ENCODE measurements around the gene P4HTM. TPM values are rescaled to one million over a fixed set of nuclear protein-coding genes. Genes with fewer than 3 reads are reported as not detected.

P4HTM gene
- total and polyA plus RNA-seq, 2 of the 8 experiments (the other 6 are each of a cell fraction or from before 2014, with no cell fraction given) = 19.1 to 25.4 TPM

DNA sequence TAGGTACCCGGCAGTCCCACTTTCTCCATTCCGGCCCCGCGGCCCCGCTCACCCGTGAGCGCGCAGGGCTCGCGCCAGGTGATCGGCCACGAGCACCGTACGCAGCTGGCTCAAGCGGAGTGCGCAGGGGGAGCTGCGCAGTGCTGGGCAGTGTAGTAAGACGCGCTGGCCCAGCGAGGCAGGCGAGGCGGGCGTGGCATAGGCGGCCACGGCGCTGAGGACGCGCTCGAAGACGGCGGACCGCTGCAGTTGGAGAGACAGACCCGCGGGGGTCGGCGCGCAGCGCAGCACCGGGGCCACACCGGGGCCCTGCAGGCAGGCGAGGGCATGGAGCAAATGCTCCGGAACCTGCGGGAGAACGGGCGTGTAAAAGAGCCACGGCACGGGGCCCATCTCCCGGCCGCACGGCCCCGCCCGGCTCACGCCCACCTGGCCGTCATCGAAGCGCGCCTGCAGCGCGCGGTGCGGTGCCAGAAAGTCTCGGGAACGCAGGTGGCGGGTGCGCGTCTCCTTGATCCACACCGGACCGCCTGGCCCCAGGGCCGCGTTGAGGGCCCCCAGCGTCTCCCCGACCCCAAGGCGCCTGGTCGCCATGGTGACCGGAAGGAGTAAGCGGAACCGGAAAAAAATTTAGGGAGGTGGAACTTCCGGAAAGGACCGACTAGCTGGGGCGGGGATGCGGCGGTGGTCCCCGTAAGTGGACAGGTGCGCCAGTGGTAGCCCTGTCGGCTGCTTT, 28.1 kb downstream of the P4HTM start, which contains the start of gene DALRD3:
TSS of gene DALRD3 (minus strand) at position 610 of the 736 bp plus-strand sequence. CDS start at position 594, 16 bp downstream.
- Histone ChIP-seq H3K36me3 (ENCODE audit: control insufficient read depth in 2 of 4, insufficient read depth in 4 of 4, low read length in 3 of 4) (peaks cover 11 to 34% (median 19%) of the 10 kb centered on the region in 4 experiments), H2BK15ac (ENCODE audit: low read length) (no peak within 1 kb of the TSS), H4K91ac (replicated peaks; ENCODE audit: insufficient read length, low read length) (no peak within 1 kb of the TSS), H4K20me1 (replicated peaks in 1 of 2; ENCODE audit: control insufficient read depth in 1 of 2, insufficient read depth in 2 of 2, low read length in 2 of 2) (peaks cover 23 to 26% of the 10 kb centered on the region in 2 experiments), H4K5ac (ENCODE audit: insufficient read length, low read depth, low read length) (peak within 1 kb of the TSS; percentile 73), H3K4ac (replicated peaks; ENCODE audit: insufficient read length, low read depth, low read length) (peak within 1 kb of the TSS; percentile 80), H3K79me1 (ENCODE audit: low read depth, low read length) (peaks cover 8% of the 10 kb centered on the region), H3K14ac (ENCODE audit: insufficient read length) (no peak within 1 kb of the TSS), H2BK120ac (replicated peaks; ENCODE audit: low read depth, low read length) (no peak within 1 kb of the TSS), H3K4me1 (replicated peaks in 1 of 4; ENCODE audit: control insufficient read depth in 3 of 4, insufficient read depth in 4 of 4, low read length in 3 of 4) (peaks cover 0 to 21% (median 12%) of the 10 kb centered on the region in 4 experiments; a peak in 6 of 7 replicates), H3K9me3 (ENCODE audit: insufficient read depth in 2 of 2, low read depth in 1 of 2, low read length in 1 of 2) (no peaks in the 10 kb centered on the region), H3K27ac (ENCODE audit: low read depth, low read length) (peak within 1 kb of the TSS; percentile 32; the same call in 1 of the 2 replicates), H2AFZ (ENCODE audit: low read length) (no peak within 1 kb of the TSS; the same call in 1 of the 2 replicates), H3K27me3 (replicated peaks in 1 of 4; ENCODE audit: control insufficient read depth in 3 of 4, extremely low read depth in 1 of 4, insufficient read depth in 3 of 4, low read length in 3 of 4) (no peaks in the 10 kb centered on the region), H3K23me2 (ENCODE audit: low read depth, low read length) (peaks cover 32% of the 10 kb centered on the region), H3K4me2 (ENCODE audit: insufficient read depth in 1 of 2, low read depth in 2 of 2, low read length in 2 of 2) (peak within 1 kb of the TSS; percentile 88 to 90), H4K8ac (ENCODE audit: extremely low read depth, insufficient read depth, low read length) (peak within 1 kb of the TSS; percentile 93; the same call in 1 of the 2 replicates), H3K23ac (ENCODE audit: insufficient read length) (no peak within 1 kb of the TSS), H3K56ac (replicated peaks; ENCODE audit: insufficient read length, low read depth, low read length) (peak within 1 kb of the TSS; percentile 37), H3K79me2 (ENCODE audit: control insufficient read depth in 1 of 2, insufficient read depth in 2 of 2, low read length in 2 of 2) (peaks cover 0 to 23% of the 10 kb centered on the region in 2 experiments; a peak in 2 of 4 replicates), H3K4me3 (ENCODE audit: extremely low read depth in 1 of 4, insufficient read depth in 2 of 4, low read depth in 3 of 4, low read length in 4 of 4) (peak within 1 kb of the TSS; percentile 44 to 77 (median 69)), H3K18ac (ENCODE audit: extremely low read depth, low read length) (peak within 1 kb of the TSS; percentile 71), H2BK12ac (ENCODE audit: low read depth, low read length) (no peak within 1 kb of the TSS), H2BK5ac (ENCODE audit: low read depth, low read length) (peak within 1 kb of the TSS; percentile 90), H2BK20ac (ENCODE audit: low read length) (no peak within 1 kb of the TSS), H2AK5ac (ENCODE audit: low read depth, low read length) (no peak within 1 kb of the TSS), H3K9ac (replicated peaks in 1 of 4; ENCODE audit: extremely low read depth in 1 of 4, low read depth in 3 of 4, low read length in 3 of 4) (peak within 1 kb of the TSS; percentile 36 to 54 (median 49))
- POLR2A ChIA-PET (ENCODE audit: partially characterized antibody) = interaction anchor here (0.5 to 38.8 kb wide), 8 partner anchors 5 to 759 kb away, joined by 3 to 1518 read pairs (median 70); partner anchors contain the start of genes DALRD3, IMPDH2, NDUFAF3 and P4HTM
- WGBS, 2 experiments (ENCODE audit: extremely low coverage in 1 of 2, insufficient coverage in 1 of 2, insufficient read length in 1 of 2, insufficient replicate concordance in 2 of 2, low coverage in 1 of 2, low lambda C conversion rate in 2 of 2, missing lambda C conversion rate in 1 of 2) = 2% methylated on average over 82 of the region's 85 CpGs; no CpG with 5 or more reads in 1 of the 2 experiments
- CTCF ChIA-PET (ENCODE audit: partially characterized antibody) = interaction anchor here (2.1 to 24.3 kb wide), 3 partner anchors 14 to 152 kb away, joined by 7 to 467 read pairs (median 42); partner anchors contain the start of genes KLHDC8B, P4HTM and WDR6
- DNase-seq (ENCODE audit: low read depth in 1 of 2, low spot score in 2 of 2) (peak; percentile 47 to 85), FAIRE-seq (no peak)
- TF ChIP-seq TAF1 (IDR thresholded peaks at IDR 0.05; ENCODE audit: low read depth, low read length) (peak; percentile 39; the same call in 1 of the 2 replicates), POLR2A (IDR thresholded peaks at IDR 0.05; ENCODE audit: control extremely low read depth in 1 of 2, low read depth in 2 of 2, low read length in 2 of 2) (peak in 1 of 2 experiments; percentile 26; a peak in 1 of 3 replicates), KDM5A (IDR thresholded peaks at IDR 0.05; ENCODE audit: low read length) (peak; percentile 33; the same call in 1 of the 2 replicates), KDM4A (IDR thresholded peaks at IDR 0.05; ENCODE audit: low read depth, low read length, severe bottlenecking) (peak; percentile 81), GTF2F1 (IDR thresholded peaks at IDR 0.05; ENCODE audit: borderline replicate concordance, low read depth, low read length) (no peak), NRF1 (IDR thresholded peaks at IDR 0.05; ENCODE audit: low read depth, low read length) (peak; percentile 39), BACH1 (IDR thresholded peaks at IDR 0.05; ENCODE audit: low read length) (peak; percentile 10; the same call in 1 of the 2 replicates), SIN3A (conservative IDR thresholded peaks at IDR 0.05 in 1 of 2, IDR thresholded peaks at IDR 0.05 in 1 of 2; ENCODE audit: low read depth in 1 of 2, low read length in 2 of 2) (peak; percentile 61 to 79; a peak in 3 of 4 replicates)
- TF ChIP-seq, protein P1, sequence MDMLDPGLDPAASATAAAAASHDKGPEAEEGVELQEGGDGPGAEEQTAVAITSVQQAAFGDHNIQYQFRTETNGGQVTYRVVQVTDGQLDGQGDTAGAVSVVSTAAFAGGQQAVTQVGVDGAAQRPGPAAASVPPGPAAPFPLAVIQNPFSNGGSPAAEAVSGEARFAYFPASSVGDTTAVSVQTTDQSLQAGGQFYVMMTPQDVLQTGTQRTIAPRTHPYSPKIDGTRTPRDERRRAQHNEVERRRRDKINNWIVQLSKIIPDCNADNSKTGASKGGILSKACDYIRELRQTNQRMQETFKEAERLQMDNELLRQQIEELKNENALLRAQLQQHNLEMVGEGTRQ (IDR thresholded peaks at IDR 0.05; ENCODE audit: low read length) = no peak
- TF ChIP-seq, protein P2, sequence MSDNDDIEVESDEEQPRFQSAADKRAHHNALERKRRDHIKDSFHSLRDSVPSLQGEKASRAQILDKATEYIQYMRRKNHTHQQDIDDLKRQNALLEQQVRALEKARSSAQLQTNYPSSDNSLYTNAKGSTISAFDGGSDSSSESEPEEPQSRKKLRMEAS (IDR thresholded peaks at IDR 0.05) = peak; percentile 34; the same call in 1 of the 2 replicates

Data from H1 (cell line).